Activated CD8-positive, alpha-beta memory T cell treated with anti-CD3 and anti-CD28 coated beads, Interleukin-2, amount 10 ng/mL, durations not matched to agents 7 days and 5 days (primary cell): Measurements from ENCODE around the gene NTRK3. TPM values are rescaled to one million over a fixed set of nuclear protein-coding genes. Genes with fewer than 3 reads are reported as not detected.

Source experiments
- ATAC-seq: fragments of 150-1000 bp; cut with Tn5 transposase; one replicate; pipeline ENCODE4 v1.10.0; 2021; ENCODE audit warnings: moderate library complexity
- CTCF ChIA-PET: fragments of 350-600 bp; sonication (Branson Sonifier 250); formaldehyde crosslinking; loops from one replicate; lab custom pipeline; 2021; ENCODE audit warnings: antibody characterized with exemption; lab: Charles Lee
- DNase-seq: peaks from one replicate; pipeline ENCODE4 v3.0.0-alpha.2; 2020
- H3K27ac Mint-ChIP-seq: one replicate; pipeline ENCODE4 v1.8.0; 2021; ENCODE audit warnings: mild to moderate bottlenecking, mixed read lengths
- H3K27me3 Mint-ChIP-seq: one replicate; pipeline ENCODE4 v1.8.0; 2021; ENCODE audit warnings: mixed read lengths
- H3K36me3 Mint-ChIP-seq: one replicate; pipeline ENCODE4 v1.8.0; 2021; ENCODE audit warnings: mild to moderate bottlenecking, mixed read lengths
- H3K4me1 Mint-ChIP-seq: one replicate; pipeline ENCODE4 v1.8.0; 2021; ENCODE audit warnings: mixed read lengths
- H3K4me3 Mint-ChIP-seq: one replicate; pipeline ENCODE4 v1.8.0; 2021; ENCODE audit warnings: mild to moderate bottlenecking, moderate library complexity, mixed read lengths
- H3K9me3 Mint-ChIP-seq: one replicate; pipeline ENCODE4 v1.8.0; 2022; ENCODE audit warnings: low read depth, mixed read lengths
- total RNA-seq, 2 experiments: library from RNA; stranded (reverse); gene quantifications; one replicate each; pipeline ENCODE4 v1.2.3, GENCODE V29; 2021

NTRK3 gene
- total RNA-seq, 2 experiments from 2014 or later, result not detected

GRCh38 chr15:88234711-88235110 lies 21.8 kb downstream of the NTRK3 start:
- CTCF ChIA-PET, result interaction anchor here (0.6 to 1.3 kb wide), 2 partner anchors 10 to 11 kb away, joined by 3 read pairs; no protein-coding TSS in a partner anchor

GRCh38 chr15:88233921-88234320 lies 22.6 kb downstream of the NTRK3 start:
- DNase-seq (no peak), ATAC-seq (no peak)
- Mint-ChIP-seq H3K36me3 (no peaks in the 10 kb centered on the region), H3K4me1 (no peaks in the 10 kb centered on the region), H3K27ac (no peak overlapping the region), H3K9me3 (no peaks in the 10 kb centered on the region), H3K4me3 (no peak overlapping the region), H3K27me3 (peaks cover 13% of the 10 kb centered on the region)
- CTCF ChIA-PET, result interaction anchor here (0.6 to 1.3 kb wide), 2 partner anchors 11 to 12 kb away, joined by 3 read pairs; no protein-coding TSS in a partner anchor

More at GRCh38 chr15:88234711-88235110, 21.8 kb downstream of the NTRK3 start:
- H3K4me1 Mint-ChIP-seq, result no peaks in the 10 kb centered on the region
- ATAC-seq (no peak), DNase-seq (no peak)
- no peak overlapping the region for H3K4me3 Mint-ChIP-seq
- peaks cover 10% of the 10 kb centered on the region for H3K27me3 Mint-ChIP-seq
- no peaks in the 10 kb centered on the region for H3K36me3 Mint-ChIP-seq
- H3K27ac Mint-ChIP-seq, result no peak overlapping the region
- no peaks in the 10 kb centered on the region for H3K9me3 Mint-ChIP-seq

GRCh38 chr15:88232771-88233201 lies 23.8 kb downstream of the NTRK3 start:
- Mint-ChIP-seq H3K36me3 (no peaks in the 10 kb centered on the region), H3K27me3 (peaks cover 12% of the 10 kb centered on the region), H3K4me1 (no peaks in the 10 kb centered on the region), H3K9me3 (no peaks in the 10 kb centered on the region), H3K27ac (no peak overlapping the region), H3K4me3 (no peak overlapping the region)
- ATAC-seq (no peak), DNase-seq (no peak)
- CTCF ChIA-PET, result no interaction called here

GRCh38 chr15:88231909-88232644 lies 24.5 kb downstream of the NTRK3 start:
- Mint-ChIP-seq H3K4me1 (no peaks in the 10 kb centered on the region), H3K27me3 (peaks cover 7% of the 10 kb centered on the region), H3K27ac (no peak overlapping the region), H3K9me3 (no peaks in the 10 kb centered on the region), H3K4me3 (no peak overlapping the region), H3K36me3 (no peaks in the 10 kb centered on the region)
- DNase-seq (no peak), ATAC-seq (no peak)
- CTCF ChIA-PET, result no interaction called here

- no peak overlapping the region for H3K27ac Mint-ChIP-seq
- no peaks in the 10 kb centered on the region for H3K4me1 Mint-ChIP-seq
- no peak for DNase-seq
- CTCF ChIA-PET, result no interaction called here
- H3K27me3 Mint-ChIP-seq, result peaks cover 3% of the 10 kb centered on the region
- ATAC-seq, result no peak
- H3K36me3 Mint-ChIP-seq, result no peaks in the 10 kb centered on the region
- H3K9me3 Mint-ChIP-seq, result no peaks in the 10 kb centered on the region
- no peak overlapping the region for H3K4me3 Mint-ChIP-seq
These were observed 25.7 kb downstream of the NTRK3 start for GRCh38 chr15:88230823-88231222.

GRCh38 chr15:88225461-88225860 lies 31.1 kb downstream of the NTRK3 start:
- H3K4me3 Mint-ChIP-seq, result no peak overlapping the region
- H3K4me1 Mint-ChIP-seq, result no peaks in the 10 kb centered on the region
- H3K9me3 Mint-ChIP-seq, result no peaks in the 10 kb centered on the region
- H3K27me3 Mint-ChIP-seq, result peaks cover 3% of the 10 kb centered on the region
- no peak overlapping the region for H3K27ac Mint-ChIP-seq
- CTCF ChIA-PET, result no interaction called here
- H3K36me3 Mint-ChIP-seq, result no peaks in the 10 kb centered on the region
- DNase-seq (no peak), ATAC-seq (no peak)

GRCh38 chr15:88223084-88223483 lies 33.5 kb downstream of the NTRK3 start:
- Mint-ChIP-seq H3K27me3 (no peaks in the 10 kb centered on the region), H3K4me1 (no peaks in the 10 kb centered on the region), H3K36me3 (no peaks in the 10 kb centered on the region), H3K27ac (no peak overlapping the region), H3K4me3 (no peak overlapping the region), H3K9me3 (no peaks in the 10 kb centered on the region)
- CTCF ChIA-PET, result no interaction called here
- ATAC-seq, result no peak
- no peak for DNase-seq

- H3K36me3 Mint-ChIP-seq, result no peaks in the 10 kb centered on the region
- H3K9me3 Mint-ChIP-seq, result no peaks in the 10 kb centered on the region
- ATAC-seq, result no peak
- DNase-seq, result no peak
- H3K27ac Mint-ChIP-seq, result no peak overlapping the region
- H3K27me3 Mint-ChIP-seq, result no peaks in the 10 kb centered on the region
- H3K4me3 Mint-ChIP-seq, result no peak overlapping the region
- H3K4me1 Mint-ChIP-seq, result no peaks in the 10 kb centered on the region
- CTCF ChIA-PET, result no interaction called here
These were observed 34.7 kb downstream of the NTRK3 start for GRCh38 chr15:88221836-88222235.

- H3K4me3 Mint-ChIP-seq, result no peak overlapping the region
- H3K36me3 Mint-ChIP-seq, result no peaks in the 10 kb centered on the region
- H3K9me3 Mint-ChIP-seq, result no peaks in the 10 kb centered on the region
- H3K4me1 Mint-ChIP-seq, result no peaks in the 10 kb centered on the region
- CTCF ChIA-PET, result no interaction called here
- H3K27ac Mint-ChIP-seq, result no peak overlapping the region
- no peak for DNase-seq
- ATAC-seq, result no peak
- H3K27me3 Mint-ChIP-seq, result no peaks in the 10 kb centered on the region
These were observed 35.9 kb downstream of the NTRK3 start for GRCh38 chr15:88220443-88221335.

GRCh38 chr15:88219623-88220022 lies 36.9 kb downstream of the NTRK3 start:
- Mint-ChIP-seq H3K27ac (no peak overlapping the region), H3K9me3 (no peaks in the 10 kb centered on the region), H3K36me3 (no peaks in the 10 kb centered on the region), H3K4me1 (no peaks in the 10 kb centered on the region), H3K27me3 (no peaks in the 10 kb centered on the region), H3K4me3 (no peak overlapping the region)
- no peak for DNase-seq
- ATAC-seq, result no peak
- CTCF ChIA-PET, result no interaction called here

- ATAC-seq (no peak), DNase-seq (no peak)
- H3K4me1 Mint-ChIP-seq, result no peaks in the 10 kb centered on the region
- H3K9me3 Mint-ChIP-seq, result no peaks in the 10 kb centered on the region
- no peak overlapping the region for H3K4me3 Mint-ChIP-seq
- H3K27me3 Mint-ChIP-seq, result no peaks in the 10 kb centered on the region
- H3K27ac Mint-ChIP-seq, result no peak overlapping the region
- CTCF ChIA-PET, result no interaction called here
- H3K36me3 Mint-ChIP-seq, result no peaks in the 10 kb centered on the region
These were observed 37.9 kb downstream of the NTRK3 start for GRCh38 chr15:88218557-88219221.

- no peaks in the 10 kb centered on the region for H3K36me3 Mint-ChIP-seq
- no peaks in the 10 kb centered on the region for H3K4me1 Mint-ChIP-seq
- CTCF ChIA-PET, result no interaction called here
- no peak overlapping the region for H3K27ac Mint-ChIP-seq
- DNase-seq (no peak), ATAC-seq (no peak)
- H3K9me3 Mint-ChIP-seq, result no peaks in the 10 kb centered on the region
- no peak overlapping the region for H3K4me3 Mint-ChIP-seq
- no peaks in the 10 kb centered on the region for H3K27me3 Mint-ChIP-seq
These were observed 41.4 kb downstream of the NTRK3 start for GRCh38 chr15:88215066-88215648.

GRCh38 chr15:88209111-88209510 lies 47.4 kb downstream of the NTRK3 start:
- H3K4me1 Mint-ChIP-seq, result no peaks in the 10 kb centered on the region
- peaks cover 4% of the 10 kb centered on the region for H3K27me3 Mint-ChIP-seq
- no peaks in the 10 kb centered on the region for H3K9me3 Mint-ChIP-seq
- H3K27ac Mint-ChIP-seq, result no peak overlapping the region
- no peak overlapping the region for H3K4me3 Mint-ChIP-seq
- CTCF ChIA-PET, result no interaction called here
- DNase-seq (no peak), ATAC-seq (no peak)
- no peaks in the 10 kb centered on the region for H3K36me3 Mint-ChIP-seq
